Endothelial cell (in vitro differentiated cells): ENCODE data around the gene LYVE1. TPM values are rescaled to one million over a fixed set of nuclear protein-coding genes. Genes with fewer than 3 reads are reported as not detected.

ENCODE experiments used
- DNase-seq: peaks from one replicate; pipeline ENCODE4 v3.0.0; 2021; ENCODE audit warnings: low spot score
- H3K27ac Mint-ChIP-seq: one replicate; pipeline ENCODE4 v1.8.0; 2021; ENCODE audit warnings: mixed read lengths, inconsistent platforms; ENCODE audit not compliant: unreplicated experiment
- H3K27me3 Mint-ChIP-seq: one replicate; pipeline ENCODE4 v1.8.0; 2021; ENCODE audit warnings: mild to moderate bottlenecking, moderate library complexity, mixed read lengths, inconsistent platforms; ENCODE audit not compliant: unreplicated experiment
- H3K36me3 Mint-ChIP-seq: one replicate; pipeline ENCODE4 v1.8.0; 2021; ENCODE audit warnings: mild to moderate bottlenecking, low read depth, mixed read lengths, inconsistent platforms; ENCODE audit not compliant: unreplicated experiment
- H3K4me1 Mint-ChIP-seq: one replicate; pipeline ENCODE4 v1.8.0; 2021; ENCODE audit warnings: mild to moderate bottlenecking, mixed read lengths, inconsistent platforms; ENCODE audit not compliant: unreplicated experiment
- H3K4me3 Mint-ChIP-seq: one replicate; pipeline ENCODE4 v1.8.0; 2021; ENCODE audit warnings: mild to moderate bottlenecking, mixed read lengths, inconsistent platforms; ENCODE audit not compliant: unreplicated experiment
- H3K9me3 Mint-ChIP-seq: one replicate; pipeline ENCODE4 v1.8.0; 2021; ENCODE audit warnings: mixed read lengths, inconsistent platforms; ENCODE audit not compliant: unreplicated experiment
- total RNA-seq: library from RNA; stranded (reverse); fragmentation: NEBNext Ultra II Directional; extraction: Animal tissue kit (Norgen Biotek cat#: 25700); gene quantifications from one replicate; pipeline ENCODE4 v1.2.1, GENCODE V29; 2021; ENCODE audit not compliant: unreplicated experiment
- TF ChIP-seq, protein P1 (sequence below): fragments of 200-600 bp; sonication (generic); IDR thresholded peaks from one replicate; pipeline ENCODE4 v1.5.0; 2021; ENCODE audit warnings: antibody characterized with exemption; ENCODE audit not compliant: unreplicated experiment

The LYVE1 gene
- total RNA-seq, 1 donor from 2014 or later, result not detected

DNA sequence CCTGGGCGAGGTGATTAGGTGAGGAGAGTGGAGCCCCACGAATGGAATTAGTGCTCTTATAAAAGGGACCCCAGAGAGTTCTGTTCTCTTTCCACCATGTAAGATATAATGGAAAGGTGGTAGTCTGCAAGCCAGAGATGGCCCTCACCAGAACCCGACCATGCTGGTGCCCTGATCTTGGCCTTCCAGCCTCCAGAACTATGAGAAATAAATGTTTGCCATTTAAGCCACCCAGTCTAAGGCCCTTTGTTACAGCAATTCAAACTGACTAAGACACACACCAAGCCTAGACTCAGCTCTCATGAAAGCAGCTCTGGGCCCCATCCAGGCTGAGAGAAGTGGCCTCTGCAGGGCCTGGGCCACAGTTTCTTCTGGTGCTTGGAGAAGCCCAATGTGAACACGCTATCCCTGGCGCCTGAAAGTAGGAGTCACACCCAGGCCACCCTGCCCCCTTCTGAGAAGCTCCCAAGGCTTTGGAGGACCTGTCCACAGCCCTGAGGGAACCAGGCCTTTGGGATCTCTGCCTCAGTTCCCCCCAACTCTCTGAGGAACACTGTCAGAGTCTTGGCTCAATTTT, 35.3 kb upstream of the LYVE1 start:
- H3K36me3 Mint-ChIP-seq, result no peaks in the 10 kb centered on the region
- H3K4me3 Mint-ChIP-seq, result no peak overlapping the region
- no peak overlapping the region for H3K27ac Mint-ChIP-seq
- H3K9me3 Mint-ChIP-seq, result no peaks in the 10 kb centered on the region
- peaks cover 42% of the 10 kb centered on the region for H3K4me1 Mint-ChIP-seq
- no peak for DNase-seq
- TF ChIP-seq, protein P1, sequence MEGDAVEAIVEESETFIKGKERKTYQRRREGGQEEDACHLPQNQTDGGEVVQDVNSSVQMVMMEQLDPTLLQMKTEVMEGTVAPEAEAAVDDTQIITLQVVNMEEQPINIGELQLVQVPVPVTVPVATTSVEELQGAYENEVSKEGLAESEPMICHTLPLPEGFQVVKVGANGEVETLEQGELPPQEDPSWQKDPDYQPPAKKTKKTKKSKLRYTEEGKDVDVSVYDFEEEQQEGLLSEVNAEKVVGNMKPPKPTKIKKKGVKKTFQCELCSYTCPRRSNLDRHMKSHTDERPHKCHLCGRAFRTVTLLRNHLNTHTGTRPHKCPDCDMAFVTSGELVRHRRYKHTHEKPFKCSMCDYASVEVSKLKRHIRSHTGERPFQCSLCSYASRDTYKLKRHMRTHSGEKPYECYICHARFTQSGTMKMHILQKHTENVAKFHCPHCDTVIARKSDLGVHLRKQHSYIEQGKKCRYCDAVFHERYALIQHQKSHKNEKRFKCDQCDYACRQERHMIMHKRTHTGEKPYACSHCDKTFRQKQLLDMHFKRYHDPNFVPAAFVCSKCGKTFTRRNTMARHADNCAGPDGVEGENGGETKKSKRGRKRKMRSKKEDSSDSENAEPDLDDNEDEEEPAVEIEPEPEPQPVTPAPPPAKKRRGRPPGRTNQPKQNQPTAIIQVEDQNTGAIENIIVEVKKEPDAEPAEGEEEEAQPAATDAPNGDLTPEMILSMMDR, result no peak
- peaks cover 7% of the 10 kb centered on the region for H3K27me3 Mint-ChIP-seq

DNA sequence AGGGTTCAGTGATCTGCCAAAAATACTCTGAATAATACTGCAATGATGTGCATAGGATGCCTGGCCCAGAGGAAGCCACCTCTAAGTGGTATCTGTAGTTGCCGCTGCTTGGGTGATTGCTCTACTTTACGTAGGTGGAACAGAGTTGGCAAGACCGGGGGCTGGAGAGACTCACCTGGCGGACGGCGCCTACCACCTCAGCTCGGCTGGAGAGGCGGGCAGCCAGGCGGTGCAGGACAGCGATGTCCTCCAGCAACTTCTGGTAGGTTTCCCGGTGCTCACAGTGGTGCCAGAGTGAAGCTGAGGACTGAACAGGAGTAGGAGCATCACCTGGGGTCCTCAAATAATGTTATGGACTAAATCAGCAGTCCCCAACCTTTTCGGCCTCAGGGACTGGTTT, 34.5 kb upstream of the LYVE1 start:
- Mint-ChIP-seq H3K9me3 (no peaks in the 10 kb centered on the region), H3K4me3 (no peak overlapping the region), H3K36me3 (no peaks in the 10 kb centered on the region), H3K4me1 (peaks cover 42% of the 10 kb centered on the region), H3K27me3 (peaks cover 7% of the 10 kb centered on the region), H3K27ac (no peak overlapping the region)
- DNase-seq, result no peak
- TF ChIP-seq, protein P1, result no peak

DNA sequence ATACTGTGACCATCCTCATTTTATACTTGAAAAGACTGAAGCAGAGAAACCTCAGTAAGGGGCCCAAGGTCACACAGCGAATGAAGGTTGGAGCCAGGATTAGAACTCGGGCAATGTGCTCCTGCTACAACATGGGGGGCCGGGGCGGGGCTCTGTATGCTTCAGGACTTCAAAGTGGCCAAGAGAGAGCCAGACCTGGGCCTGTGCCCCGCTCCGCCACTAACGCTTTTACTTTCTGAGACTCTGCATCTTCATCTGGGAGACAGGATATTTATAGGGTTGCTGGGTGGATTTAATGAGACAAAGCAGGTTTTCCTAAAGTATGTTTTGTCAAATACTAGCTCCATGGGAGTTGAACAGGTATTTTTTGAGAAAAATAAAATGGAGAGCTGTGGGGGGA, 33.9 kb upstream of the LYVE1 start:
- TF ChIP-seq, protein P1, result no peak
- H3K9me3 Mint-ChIP-seq, result no peaks in the 10 kb centered on the region
- H3K27ac Mint-ChIP-seq, result no peak overlapping the region
- H3K27me3 Mint-ChIP-seq, result peaks cover 7% of the 10 kb centered on the region
- H3K4me1 Mint-ChIP-seq, result peaks cover 37% of the 10 kb centered on the region
- no peak overlapping the region for H3K4me3 Mint-ChIP-seq
- no peak for DNase-seq
- H3K36me3 Mint-ChIP-seq, result no peaks in the 10 kb centered on the region

DNA sequence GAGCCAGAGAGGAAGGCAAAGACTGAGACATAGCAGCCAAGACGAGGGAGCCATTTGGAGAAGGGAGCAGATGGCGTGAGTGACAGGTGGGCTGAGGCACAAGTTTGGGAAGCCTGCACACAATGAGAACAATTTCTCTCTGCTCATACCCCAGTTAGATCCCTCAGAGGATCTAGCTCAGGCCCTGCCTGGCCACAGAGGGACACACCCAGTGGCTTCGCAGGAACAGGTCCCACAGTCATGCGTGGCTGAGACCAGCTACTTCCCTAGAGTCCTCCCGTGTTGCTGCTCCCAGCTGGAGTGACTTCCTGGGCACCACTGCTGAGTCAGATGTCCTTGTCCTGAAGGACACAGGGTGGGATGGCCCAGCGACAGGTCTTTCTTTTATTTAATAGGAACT, 33.4 kb upstream of the LYVE1 start:
- Mint-ChIP-seq H3K4me3 (no peak overlapping the region), H3K27ac (no peak overlapping the region)

DNA sequence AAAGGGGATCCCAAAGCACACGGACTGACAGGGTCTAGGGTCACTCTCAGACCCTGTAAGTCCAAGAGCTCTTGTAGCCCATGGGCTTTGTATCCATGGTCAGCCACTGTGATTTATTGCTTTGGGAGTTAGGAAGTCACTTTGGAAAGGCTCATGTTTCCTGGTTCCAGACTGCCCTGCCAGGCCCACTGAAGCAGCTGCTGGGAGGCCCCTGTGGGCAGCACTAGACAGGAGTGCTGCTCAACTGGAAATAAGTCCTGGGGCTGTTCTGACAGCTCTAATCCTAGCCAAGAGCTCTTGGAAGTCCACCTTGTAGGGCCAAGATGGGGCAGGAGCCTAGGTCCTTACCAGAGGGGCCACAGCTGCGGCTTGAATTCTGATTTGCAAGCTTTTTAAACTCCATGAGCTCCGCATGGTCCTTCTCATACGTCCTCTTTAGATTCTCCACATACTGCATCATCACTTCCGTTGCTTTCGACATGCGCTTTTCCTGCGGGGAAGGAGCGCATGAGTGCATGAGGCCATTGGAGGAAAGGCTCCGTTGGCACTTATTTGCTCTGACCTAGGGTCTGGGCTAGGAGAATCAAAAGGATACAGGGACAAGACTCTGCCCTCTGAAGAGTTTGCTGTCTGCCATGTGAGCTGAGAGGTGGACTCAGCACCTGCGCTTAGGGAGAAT, 32.2 kb upstream of the LYVE1 start:
- H3K27ac Mint-ChIP-seq, result no peak overlapping the region
- DNase-seq, result no peak
- H3K36me3 Mint-ChIP-seq, result no peaks in the 10 kb centered on the region

More for the DNA sequence above, 33.4 kb upstream of the LYVE1 start:
- peaks cover 32% of the 10 kb centered on the region for H3K4me1 Mint-ChIP-seq
- peaks cover 7% of the 10 kb centered on the region for H3K27me3 Mint-ChIP-seq
- TF ChIP-seq, protein P1, result no peak
- H3K36me3 Mint-ChIP-seq, result no peaks in the 10 kb centered on the region
- no peaks in the 10 kb centered on the region for H3K9me3 Mint-ChIP-seq
- no peak for DNase-seq

More for the DNA sequence above, 32.2 kb upstream of the LYVE1 start:
- Mint-ChIP-seq H3K4me3 (peak overlapping the region; percentile 47), H3K9me3 (no peaks in the 10 kb centered on the region), H3K27me3 (peaks cover 7% of the 10 kb centered on the region), H3K4me1 (peaks cover 20% of the 10 kb centered on the region)
- TF ChIP-seq, protein P1, result no peak
